HEK293 (cell line): ENCODE data around the gene PDZRN3.

Experiments
- CTCF ChIA-PET: fragments of 350-600 bp; formaldehyde crosslinking; extraction: SDS; loops from one replicate; lab custom pipeline; 2021; ENCODE audit warnings: antibody characterized with exemption; lab: Yijun Ruan, JAX
- POLR2A ChIA-PET: fragments of 300-600 bp; formaldehyde crosslinking; extraction: SDS; loops from one replicate; lab custom pipeline; 2020; ENCODE audit warnings: antibody characterized with exemption, inconsistent platforms; lab: Yijun Ruan, JAX
- H3K27ac ChIP-seq: fragments of 200-500 bp; sonication (Bioruptor generic); 2 replicates; pipeline ENCODE4 v1.5.1; 2014; ENCODE audit warnings: low read depth, low read length, control low read depth, inconsistent platforms; ENCODE audit errors: extremely low read depth
- H3K36me3 ChIP-seq, 2 experiments: fragments of 200-500 bp in 1 of 2; sonication (Bioruptor generic) in 1 of 2; 1 replicate in 1 of 2; 2 replicates in 1 of 2; pipeline ENCODE4 v1.5.1; 2014 to 2017; ENCODE audit warnings: inconsistent platforms in 2 of 2, low read length in 2 of 2; ENCODE audit not compliant: control insufficient read depth in 2 of 2, insufficient read depth in 1 of 2
- H3K4me1 ChIP-seq: fragments of 200-500 bp; sonication (Bioruptor generic); 2 replicates; pipeline ENCODE4 v1.5.1; 2014; ENCODE audit warnings: mild to moderate bottlenecking, low read length, inconsistent platforms; ENCODE audit not compliant: control insufficient read depth, insufficient read depth
- H3K4me3 ChIP-seq: 2 replicates; pipeline ENCODE4 v1.5.1; 2011; ENCODE audit warnings: low read depth, mild to moderate bottlenecking, control low read depth, low read length, moderate library complexity
- H3K9me3 ChIP-seq: fragments of 200-500 bp; sonication (Bioruptor generic); 2 replicates; pipeline ENCODE4 v1.5.1; 2014; ENCODE audit warnings: low read depth, low read length, inconsistent platforms; ENCODE audit not compliant: control insufficient read depth, insufficient read depth
- HOXA7 ChIP-seq: sonication (generic); formaldehyde crosslinking; IDR thresholded peaks from 2 replicates; pipeline ENCODE4 v1.8.1; 2022; ENCODE audit warnings: missing genetic modification reagents, borderline replicate concordance
- KLF1 ChIP-seq: fragments of 450-650 bp; formaldehyde crosslinking; IDR thresholded peaks from 2 replicates; pipeline ENCODE4 v1.5.1; 2016; ENCODE audit warnings: missing biosample characterization, missing genetic modification characterization
- KLF10 ChIP-seq: fragments of 450-650 bp; IDR thresholded peaks from 2 replicates; pipeline ENCODE4 v1.5.1; 2018; ENCODE audit warnings: missing biosample characterization, mild to moderate bottlenecking, missing genetic modification characterization
- PATZ1 ChIP-seq: fragments of 450-650 bp; formaldehyde crosslinking; IDR thresholded peaks from 2 replicates; pipeline ENCODE4 v1.5.1; 2016; ENCODE audit warnings: missing biosample characterization, missing genetic modification characterization
- PRDM1 ChIP-seq: fragments of 450-650 bp; formaldehyde crosslinking; IDR thresholded peaks from 2 replicates; pipeline ENCODE4; 2016; ENCODE audit warnings: missing biosample characterization, missing genetic modification characterization
- ZBTB1 ChIP-seq: fragments of 450-650 bp; formaldehyde crosslinking; IDR thresholded peaks from 2 replicates; pipeline ENCODE4 v1.5.1; 2016; ENCODE audit warnings: missing biosample characterization, missing genetic modification characterization
- ZBTB21 ChIP-seq: fragments of 450-650 bp; formaldehyde crosslinking; IDR thresholded peaks from 2 replicates; pipeline ENCODE4 v1.5.1; 2017; ENCODE audit warnings: missing biosample characterization, missing genetic modification characterization
- ZBTB8A ChIP-seq: fragments of 450-650 bp; formaldehyde crosslinking; IDR thresholded peaks from 2 replicates; pipeline ENCODE4 v1.5.1; 2016; ENCODE audit warnings: missing biosample characterization, missing genetic modification characterization
- ZNF174 ChIP-seq: fragments of 450-650 bp; formaldehyde crosslinking; IDR thresholded peaks from 2 replicates; pipeline ENCODE4 v1.5.0; 2017; ENCODE audit warnings: missing biosample characterization, mild to moderate bottlenecking, missing genetic modification characterization
- ZNF214 ChIP-seq: fragments of 450-650 bp; formaldehyde crosslinking; IDR thresholded peaks from 2 replicates; pipeline ENCODE4 v1.5.1; 2017; ENCODE audit warnings: missing biosample characterization, mild to moderate bottlenecking, missing genetic modification characterization, borderline replicate concordance
- ZNF366 ChIP-seq: fragments of 450-650 bp; formaldehyde crosslinking; conservative IDR thresholded peaks from 2 replicates; pipeline ENCODE4 v1.5.1; 2016; ENCODE audit warnings: missing biosample characterization, missing genetic modification characterization
- ZSCAN23 ChIP-seq: fragments of 450-650 bp; formaldehyde crosslinking; IDR thresholded peaks from 2 replicates; pipeline ENCODE4 v1.5.1; 2016; ENCODE audit warnings: missing biosample characterization, missing genetic modification characterization
- ZSCAN5A ChIP-seq: fragments of 450-650 bp; formaldehyde crosslinking; IDR thresholded peaks from 2 replicates; pipeline ENCODE4 v1.5.1; 2016; ENCODE audit warnings: missing biosample characterization, missing genetic modification characterization
- TF ChIP-seq, protein P1 (sequence below): fragments of 450-650 bp; formaldehyde crosslinking; IDR thresholded peaks from 2 replicates; pipeline ENCODE4 v1.5.1; 2017; ENCODE audit warnings: missing biosample characterization, missing genetic modification characterization
- TF ChIP-seq, protein P2 (sequence below): fragments of 450-650 bp; formaldehyde crosslinking; IDR thresholded peaks from 2 replicates; pipeline ENCODE4 v1.5.1; 2017; ENCODE audit warnings: missing biosample characterization, mild to moderate bottlenecking, missing genetic modification characterization, moderate library complexity
- TF ChIP-seq, protein P3 (sequence below): sonication (generic); formaldehyde crosslinking; IDR thresholded peaks from 2 replicates; pipeline ENCODE4 v1.8.1; 2022; ENCODE audit warnings: mild to moderate bottlenecking, moderate library complexity, missing genetic modification reagents

PDZRN3 gene

DNA sequence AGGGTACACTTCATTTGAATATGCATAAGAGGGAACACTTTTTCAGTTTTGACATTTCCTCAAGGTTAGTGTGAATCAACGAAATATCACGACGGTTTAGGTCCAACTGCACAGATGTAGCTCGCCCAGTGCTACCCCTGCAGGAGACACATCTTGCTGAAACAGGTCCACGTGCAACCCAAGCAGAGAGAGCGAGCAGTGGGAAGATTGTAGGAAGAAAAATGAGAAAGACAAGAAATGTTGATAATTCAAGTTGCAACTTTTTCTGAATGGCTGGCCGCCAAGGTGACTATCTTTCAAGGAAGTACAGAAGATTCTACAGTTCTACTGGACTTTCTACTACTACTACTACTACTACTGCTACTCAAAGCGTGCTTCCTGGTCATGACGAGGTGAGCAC, 231.7 kb downstream of the PDZRN3 start:
- POLR2A ChIA-PET: no interaction called here
- CTCF ChIA-PET: no interaction called here
- peaks cover 0 to 22% of the 10 kb centered on the region in 2 experiments; a peak in 1 of 3 replicates for H3K36me3 ChIP-seq

GRCh38 chr3:73391984-73392383, 232.8 kb downstream of the PDZRN3 start:
- Histone ChIP-seq H3K27ac (no peak overlapping the region), H3K9me3 (no peaks in the 10 kb centered on the region), H3K4me1 (no peaks in the 10 kb centered on the region), H3K36me3 (peaks cover 0 to 28% of the 10 kb centered on the region in 2 experiments; a peak in 1 of 3 replicates), H3K4me3 (no peak overlapping the region)
- CTCF ChIA-PET: no interaction called here
- TF ChIP-seq ZBTB21 (tag by site-specific recombination) (no peak), ZSCAN5A (tag by site-specific recombination) (no peak), PATZ1 (tag by site-specific recombination) (no peak), HOXA7 (no peak), ZBTB8A (no peak), ZNF174 (tag by site-specific recombination) (no peak)
- TF ChIP-seq, protein P1, sequence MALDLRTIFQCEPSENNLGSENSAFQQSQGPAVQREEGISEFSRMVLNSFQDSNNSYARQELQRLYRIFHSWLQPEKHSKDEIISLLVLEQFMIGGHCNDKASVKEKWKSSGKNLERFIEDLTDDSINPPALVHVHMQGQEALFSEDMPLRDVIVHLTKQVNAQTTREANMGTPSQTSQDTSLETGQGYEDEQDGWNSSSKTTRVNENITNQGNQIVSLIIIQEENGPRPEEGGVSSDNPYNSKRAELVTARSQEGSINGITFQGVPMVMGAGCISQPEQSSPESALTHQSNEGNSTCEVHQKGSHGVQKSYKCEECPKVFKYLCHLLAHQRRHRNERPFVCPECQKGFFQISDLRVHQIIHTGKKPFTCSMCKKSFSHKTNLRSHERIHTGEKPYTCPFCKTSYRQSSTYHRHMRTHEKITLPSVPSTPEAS: no peak
- TF ChIP-seq, protein P2, sequence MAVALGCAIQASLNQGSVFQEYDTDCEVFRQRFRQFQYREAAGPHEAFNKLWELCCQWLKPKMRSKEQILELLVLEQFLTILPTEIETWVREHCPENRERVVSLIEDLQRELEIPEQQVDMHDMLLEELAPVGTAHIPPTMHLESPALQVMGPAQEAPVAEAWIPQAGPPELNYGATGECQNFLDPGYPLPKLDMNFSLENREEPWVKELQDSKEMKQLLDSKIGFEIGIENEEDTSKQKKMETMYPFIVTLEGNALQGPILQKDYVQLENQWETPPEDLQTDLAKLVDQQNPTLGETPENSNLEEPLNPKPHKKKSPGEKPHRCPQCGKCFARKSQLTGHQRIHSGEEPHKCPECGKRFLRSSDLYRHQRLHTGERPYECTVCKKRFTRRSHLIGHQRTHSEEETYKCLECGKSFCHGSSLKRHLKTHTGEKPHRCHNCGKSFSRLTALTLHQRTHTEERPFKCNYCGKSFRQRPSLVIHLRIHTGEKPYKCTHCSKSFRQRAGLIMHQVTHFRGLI (tag by site-specific recombination): no peak
- POLR2A ChIA-PET: no interaction called here

More for the DNA sequence above, 231.7 kb downstream of the PDZRN3 start:
- H3K9me3 ChIP-seq: no peaks in the 10 kb centered on the region
- H3K4me3 ChIP-seq: no peak overlapping the region
- no peak for TF ChIP-seq KLF1
- H3K4me1 ChIP-seq: no peaks in the 10 kb centered on the region
- no peak overlapping the region for H3K27ac ChIP-seq

- Histone ChIP-seq H3K4me3 (no peak overlapping the region), H3K9me3 (no peaks in the 10 kb centered on the region), H3K27ac (no peak overlapping the region), H3K36me3 (peaks cover 0 to 38% of the 10 kb centered on the region in 2 experiments; a peak in 1 of 3 replicates), H3K4me1 (no peaks in the 10 kb centered on the region)
- CTCF ChIA-PET: no interaction called here
- no peak for TF ChIP-seq ZSCAN23 (tag by site-specific recombination)
- POLR2A ChIA-PET: no interaction called here
Observed at GRCh38 chr3:73389928-73390327, 234.8 kb downstream of the PDZRN3 start.

GRCh38 chr3:73389117-73389813, 235.5 kb downstream of the PDZRN3 start:
- ChIA-PET CTCF (no interaction called here), POLR2A (no interaction called here)
- no peak overlapping the region for H3K27ac ChIP-seq
- TF ChIP-seq ZNF214 (tag by site-specific recombination) (no peak), KLF10 (tag by site-specific recombination) (no peak), PRDM1 (tag by site-specific recombination) (no peak), ZBTB1 (tag by site-specific recombination) (no peak), ZNF366 (tag by site-specific recombination) (no peak)
- TF ChIP-seq, protein P3, sequence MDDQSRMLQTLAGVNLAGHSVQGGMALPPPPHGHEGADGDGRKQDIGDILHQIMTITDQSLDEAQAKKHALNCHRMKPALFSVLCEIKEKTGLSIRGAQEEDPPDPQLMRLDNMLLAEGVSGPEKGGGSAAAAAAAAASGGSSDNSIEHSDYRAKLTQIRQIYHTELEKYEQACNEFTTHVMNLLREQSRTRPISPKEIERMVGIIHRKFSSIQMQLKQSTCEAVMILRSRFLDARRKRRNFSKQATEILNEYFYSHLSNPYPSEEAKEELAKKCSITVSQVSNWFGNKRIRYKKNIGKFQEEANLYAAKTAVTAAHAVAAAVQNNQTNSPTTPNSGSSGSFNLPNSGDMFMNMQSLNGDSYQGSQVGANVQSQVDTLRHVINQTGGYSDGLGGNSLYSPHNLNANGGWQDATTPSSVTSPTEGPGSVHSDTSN (CRISPR knock-in tag): no peak
- TF ChIP-seq, all 188 proteins: peak for 0
- Histone ChIP-seq H3K4me1 (no peaks in the 10 kb centered on the region), H3K9me3 (no peaks in the 10 kb centered on the region), H3K4me3 (no peak overlapping the region), H3K36me3 (peaks cover 0 to 45% of the 10 kb centered on the region in 2 experiments; a peak in 1 of 3 replicates)
